Calu3 (cell line): Measurements from ENCODE around the gene PTPN18. TPM values are rescaled to one million over a fixed set of nuclear protein-coding genes. Genes with fewer than 3 reads are reported as not detected.

Experiments
- BruUV-seq: library from RNA; stranded (reverse); fragments of 400-500 nt; replicated peaks from 2 replicates; lab custom pipeline; 2021; lab: Mats Ljungman, UMichigan
- CTCF ChIA-PET: fragments of 300-600 bp; sonication (Branson Sonifier 250); formaldehyde crosslinking; loops from one replicate; lab custom pipeline; 2022; ENCODE audit warnings: antibody characterized with exemption; lab: Charles Lee
- DNase-seq: peaks from one replicate; pipeline ENCODE4 v3.0.0; 2022
- H3K27ac Mint-ChIP-seq: one replicate; pipeline ENCODE4 v1.8.0; 2022; ENCODE audit warnings: mixed read lengths; ENCODE audit not compliant: unreplicated experiment
- H3K27me3 Mint-ChIP-seq: one replicate; pipeline ENCODE4 v1.8.0; 2022; ENCODE audit warnings: mixed read lengths; ENCODE audit not compliant: unreplicated experiment
- H3K36me3 Mint-ChIP-seq: one replicate; pipeline ENCODE4 v1.8.0; 2022; ENCODE audit warnings: mild to moderate bottlenecking, moderate library complexity, mixed read lengths; ENCODE audit not compliant: insufficient read depth, unreplicated experiment
- H3K4me1 Mint-ChIP-seq: one replicate; pipeline ENCODE4 v1.8.0; 2022; ENCODE audit warnings: mild to moderate bottlenecking, low read depth, mixed read lengths; ENCODE audit not compliant: unreplicated experiment
- H3K4me3 Mint-ChIP-seq: one replicate; pipeline ENCODE4 v1.8.0; 2022; ENCODE audit warnings: mild to moderate bottlenecking, low read depth, moderate library complexity, mixed read lengths; ENCODE audit not compliant: unreplicated experiment
- H3K9me3 Mint-ChIP-seq: one replicate; pipeline ENCODE4 v1.8.0; 2022; ENCODE audit warnings: low read depth, mixed read lengths; ENCODE audit not compliant: unreplicated experiment
- intact Hi-C: fragments of 100-400 bp; cut with micrococcal nuclease; formaldehyde crosslinking; loops from one replicate; pipeline ENCODE4 v1.10.0; 2022; ENCODE audit not compliant: unreplicated experiment
- total RNA-seq: library from RNA; stranded (reverse); gene quantifications from 2 replicates; pipeline ENCODE4 v1.2.3, GENCODE V29; 2022
- TF ChIP-seq, protein P1 (sequence below): fragments of 200-600 bp; IDR thresholded peaks from one replicate; pipeline ENCODE4 v1.8.0; 2022; ENCODE audit warnings: antibody characterized with exemption; ENCODE audit not compliant: unreplicated experiment

Gene PTPN18
- total RNA-seq, 1 experiment from 2014 or later = 66.0 TPM

DNA sequence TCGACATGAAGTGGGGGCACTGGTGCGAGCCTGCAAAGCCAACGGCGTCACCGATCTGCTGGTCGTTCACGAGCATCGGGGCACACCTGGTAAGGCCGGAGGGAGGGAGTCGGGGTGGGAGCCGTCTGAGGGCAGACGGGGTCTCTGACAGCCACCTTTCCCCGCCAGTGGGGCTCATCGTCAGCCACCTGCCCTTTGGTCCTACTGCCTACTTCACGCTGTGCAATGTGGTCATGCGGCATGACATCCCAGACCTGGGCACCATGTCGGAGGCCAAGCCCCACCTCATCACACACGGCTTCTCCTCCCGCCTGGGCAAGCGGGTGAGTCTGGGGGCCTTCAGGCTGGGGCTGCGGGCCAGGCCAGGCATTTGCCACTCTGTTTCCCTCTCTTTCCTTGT is 10.2 kb upstream of the PTPN18 start:
- Mint-ChIP-seq H3K9me3 (no peaks in the 10 kb centered on the region), H3K27ac (no peak overlapping the region), H3K4me3 (no peak overlapping the region), H3K4me1 (peaks cover 9% of the 10 kb centered on the region), H3K27me3 (no peaks in the 10 kb centered on the region), H3K36me3 (peaks cover 53% of the 10 kb centered on the region)
- intact Hi-C loops = no loop called here
- TF ChIP-seq, protein P1, sequence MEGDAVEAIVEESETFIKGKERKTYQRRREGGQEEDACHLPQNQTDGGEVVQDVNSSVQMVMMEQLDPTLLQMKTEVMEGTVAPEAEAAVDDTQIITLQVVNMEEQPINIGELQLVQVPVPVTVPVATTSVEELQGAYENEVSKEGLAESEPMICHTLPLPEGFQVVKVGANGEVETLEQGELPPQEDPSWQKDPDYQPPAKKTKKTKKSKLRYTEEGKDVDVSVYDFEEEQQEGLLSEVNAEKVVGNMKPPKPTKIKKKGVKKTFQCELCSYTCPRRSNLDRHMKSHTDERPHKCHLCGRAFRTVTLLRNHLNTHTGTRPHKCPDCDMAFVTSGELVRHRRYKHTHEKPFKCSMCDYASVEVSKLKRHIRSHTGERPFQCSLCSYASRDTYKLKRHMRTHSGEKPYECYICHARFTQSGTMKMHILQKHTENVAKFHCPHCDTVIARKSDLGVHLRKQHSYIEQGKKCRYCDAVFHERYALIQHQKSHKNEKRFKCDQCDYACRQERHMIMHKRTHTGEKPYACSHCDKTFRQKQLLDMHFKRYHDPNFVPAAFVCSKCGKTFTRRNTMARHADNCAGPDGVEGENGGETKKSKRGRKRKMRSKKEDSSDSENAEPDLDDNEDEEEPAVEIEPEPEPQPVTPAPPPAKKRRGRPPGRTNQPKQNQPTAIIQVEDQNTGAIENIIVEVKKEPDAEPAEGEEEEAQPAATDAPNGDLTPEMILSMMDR = no peak
- no TSS peak for BruUV-seq
- CTCF ChIA-PET = no interaction called here
- DNase-seq = no peak

DNA sequence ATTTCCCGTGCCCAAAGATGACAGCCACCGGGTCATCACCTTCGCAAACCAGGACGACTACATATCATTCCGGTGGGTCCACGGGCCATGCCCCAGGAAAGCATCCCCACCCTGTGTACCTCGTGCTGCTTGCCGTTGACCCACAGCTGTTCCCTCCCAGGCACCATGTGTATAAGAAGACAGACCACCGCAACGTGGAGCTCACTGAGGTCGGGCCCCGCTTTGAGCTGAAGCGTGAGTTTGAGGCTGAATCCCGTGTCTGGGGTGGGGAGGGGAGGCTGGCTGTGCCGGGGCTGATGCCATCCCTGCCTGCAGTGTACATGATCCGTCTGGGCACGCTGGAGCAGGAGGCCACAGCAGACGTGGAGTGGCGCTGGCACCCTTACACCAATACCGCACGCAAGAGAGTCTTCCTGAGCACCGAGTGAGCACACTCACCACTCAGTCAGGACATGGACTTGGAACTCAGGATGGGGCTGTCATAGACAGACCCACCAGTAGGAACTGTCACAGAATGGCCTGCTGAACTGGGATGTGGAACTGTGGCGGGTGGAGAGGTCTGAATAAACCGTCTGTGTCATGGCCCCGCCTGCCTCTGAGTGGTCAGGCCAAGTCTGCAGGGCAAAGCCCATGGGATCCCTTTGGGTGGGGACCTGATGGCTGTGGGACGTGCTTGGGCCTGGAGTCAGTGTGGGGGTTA is 9.7 kb upstream of the PTPN18 start:
- H3K4me1 Mint-ChIP-seq = peaks cover 4% of the 10 kb centered on the region

DNA sequence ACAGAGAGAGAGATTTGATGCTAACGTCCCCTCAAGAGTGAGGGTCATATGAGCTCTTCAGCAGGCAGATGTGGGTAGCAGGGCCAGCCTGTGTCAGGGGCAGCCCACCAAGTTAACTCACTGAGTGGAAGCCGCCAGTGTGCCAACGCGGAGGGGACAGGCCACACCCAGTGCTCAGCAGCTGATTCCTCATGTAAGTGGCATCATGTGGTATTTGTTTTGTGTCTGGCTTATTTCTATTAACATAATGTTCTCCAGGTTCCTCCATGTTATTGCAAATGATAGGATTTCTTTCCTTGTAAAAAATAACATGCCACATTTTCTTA is 9.2 kb upstream of the PTPN18 start:
- DNase-seq = no peak
- CTCF ChIA-PET = no interaction called here
- Mint-ChIP-seq H3K36me3 (peaks cover 46% of the 10 kb centered on the region), H3K4me3 (no peak overlapping the region), H3K27me3 (no peaks in the 10 kb centered on the region), H3K9me3 (no peaks in the 10 kb centered on the region), H3K27ac (no peak overlapping the region), H3K4me1 (no peaks in the 10 kb centered on the region)
- TF ChIP-seq, protein P1 = no peak
- intact Hi-C loops = no loop called here
- no TSS peak for BruUV-seq

More for the DNA sequence above, 9.7 kb upstream of the PTPN18 start:
- TF ChIP-seq, protein P1 = no peak
- Mint-ChIP-seq H3K27ac (no peak overlapping the region), H3K9me3 (no peaks in the 10 kb centered on the region), H3K27me3 (no peaks in the 10 kb centered on the region), H3K4me3 (no peak overlapping the region), H3K36me3 (peaks cover 51% of the 10 kb centered on the region)
- CTCF ChIA-PET = no interaction called here
- DNase-seq = no peak
- intact Hi-C loops = no loop called here
- BruUV-seq = no TSS peak

DNA sequence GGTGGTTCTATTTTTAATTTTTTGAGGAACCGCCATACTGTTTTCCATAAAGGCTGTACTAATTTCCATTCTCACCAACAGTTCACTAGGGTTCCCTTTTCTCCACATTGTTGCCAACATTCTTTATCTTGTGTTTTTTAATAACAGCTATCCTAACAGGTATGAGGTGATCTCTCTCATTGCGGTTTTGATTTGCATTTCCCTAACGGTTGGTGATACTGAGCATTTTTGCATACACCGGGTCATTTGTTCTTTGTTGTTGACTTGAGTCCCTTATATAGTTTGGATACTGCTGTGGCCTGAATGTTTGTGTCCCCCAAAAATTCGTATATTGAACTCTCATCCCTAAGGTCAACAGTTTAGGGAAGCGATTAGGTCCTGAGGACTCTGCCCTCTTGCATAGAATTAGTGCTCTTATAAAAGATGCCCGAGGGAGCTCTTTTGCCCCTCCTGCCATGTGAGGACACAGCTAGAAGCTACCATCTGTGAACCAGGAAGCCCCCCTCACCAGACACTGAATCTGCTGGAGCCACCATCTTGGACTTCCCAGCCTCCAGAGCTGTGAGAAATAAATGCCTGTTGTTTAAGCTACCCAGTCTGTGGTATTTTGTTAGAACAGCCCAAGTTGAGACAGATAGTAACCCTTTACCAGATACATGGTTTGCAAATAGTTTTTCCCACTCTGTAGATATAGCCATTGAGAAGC is 8.5 kb upstream of the PTPN18 start:
- peaks cover 40% of the 10 kb centered on the region for H3K36me3 Mint-ChIP-seq
- TF ChIP-seq, protein P1 = no peak

More for the DNA sequence above, 8.5 kb upstream of the PTPN18 start:
- CTCF ChIA-PET = no interaction called here
- no TSS peak for BruUV-seq
- no peak overlapping the region for H3K27ac Mint-ChIP-seq
- no peaks in the 10 kb centered on the region for H3K4me1 Mint-ChIP-seq
- no peak overlapping the region for H3K4me3 Mint-ChIP-seq
- DNase-seq = no peak
- H3K27me3 Mint-ChIP-seq = no peaks in the 10 kb centered on the region
- H3K9me3 Mint-ChIP-seq = no peaks in the 10 kb centered on the region
- intact Hi-C loops = no loop called here
